Liver (tissue), 3 donors: ENCODE data around the gene MIDN.

Experiments
- JUND ChIP-seq, 2 donors: IDR thresholded peaks; 2 replicates each; pipeline ENCODE4 v1.6.1; 2016; ENCODE audit warnings: antibody characterized with exemption in 2 of 2
- RAD21 ChIP-seq, 2 donors: IDR thresholded peaks; 2 replicates each; pipeline ENCODE4 v1.6.1; 2016; ENCODE audit warnings: antibody characterized with exemption in 2 of 2, mild to moderate bottlenecking in 2 of 2
- TAF1 ChIP-seq: conservative IDR thresholded peaks from 2 replicates; pipeline ENCODE4 v1.6.1; 2016; ENCODE audit warnings: antibody characterized with exemption, mild to moderate bottlenecking
- TF ChIP-seq, protein P1 (sequence below): fragments of 150-350 bp; IDR thresholded peaks from 2 replicates; pipeline ENCODE4 v1.5.1; 2017; ENCODE audit warnings: improper control_type of control experiment, low read depth, low read length; ENCODE audit not compliant: missing input control
- TF ChIP-seq, protein P2 (sequence below): IDR thresholded peaks from 2 replicates; pipeline ENCODE4 v1.6.1; 2016; ENCODE audit warnings: antibody characterized with exemption
- TF ChIP-seq, protein P3 (sequence below): IDR thresholded peaks from 2 replicates; pipeline ENCODE4 v1.6.1; 2016; ENCODE audit warnings: antibody characterized with exemption
- TF ChIP-seq, protein P4 (sequence below): IDR thresholded peaks from 2 replicates; pipeline ENCODE4 v1.6.1; 2016; ENCODE audit warnings: antibody characterized with exemption, mild to moderate bottlenecking
- donor health status: healthy.
- donor health status: healthy.

DNA sequence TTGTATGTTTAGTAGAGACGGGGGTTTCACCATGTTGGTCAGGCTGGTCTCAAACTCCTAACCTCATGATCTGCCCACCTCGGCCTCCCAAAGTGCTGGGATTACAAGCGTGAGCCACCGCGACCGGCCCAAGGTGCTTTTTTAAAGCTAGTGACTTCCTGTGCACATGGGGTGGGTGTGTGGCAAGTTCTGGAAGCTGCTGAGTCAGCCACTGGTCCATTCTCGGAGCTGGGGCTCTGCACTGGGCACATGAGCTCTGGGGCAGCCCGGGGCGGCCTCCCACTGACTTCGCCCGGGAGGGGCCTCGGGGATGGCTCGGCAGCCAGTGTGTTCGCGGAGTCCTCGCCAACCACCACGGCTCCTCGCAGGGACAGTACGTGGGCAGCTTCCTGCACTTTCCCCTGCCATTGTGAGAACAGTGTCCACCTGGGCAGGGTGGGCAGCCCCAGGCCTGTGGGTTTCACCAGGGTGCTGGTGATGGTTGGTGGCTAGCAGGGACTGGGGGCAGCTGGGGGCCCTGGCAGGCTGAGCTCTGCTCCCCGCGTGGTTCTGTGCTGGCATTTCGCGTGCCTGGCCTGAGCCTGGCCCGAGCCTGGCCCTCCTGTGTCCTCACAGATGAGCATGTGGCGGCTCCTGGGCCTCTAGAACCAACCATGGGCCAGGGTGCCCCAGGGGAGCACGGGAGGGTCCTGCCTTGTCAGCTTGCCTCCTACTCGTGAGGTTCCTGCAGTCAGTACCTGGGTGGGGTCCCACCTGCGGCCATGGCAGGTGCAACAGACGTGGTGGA lies 22.8 kb upstream of the MIDN start:
- TF ChIP-seq TAF1: no peak
- TF ChIP-seq, protein P1, sequence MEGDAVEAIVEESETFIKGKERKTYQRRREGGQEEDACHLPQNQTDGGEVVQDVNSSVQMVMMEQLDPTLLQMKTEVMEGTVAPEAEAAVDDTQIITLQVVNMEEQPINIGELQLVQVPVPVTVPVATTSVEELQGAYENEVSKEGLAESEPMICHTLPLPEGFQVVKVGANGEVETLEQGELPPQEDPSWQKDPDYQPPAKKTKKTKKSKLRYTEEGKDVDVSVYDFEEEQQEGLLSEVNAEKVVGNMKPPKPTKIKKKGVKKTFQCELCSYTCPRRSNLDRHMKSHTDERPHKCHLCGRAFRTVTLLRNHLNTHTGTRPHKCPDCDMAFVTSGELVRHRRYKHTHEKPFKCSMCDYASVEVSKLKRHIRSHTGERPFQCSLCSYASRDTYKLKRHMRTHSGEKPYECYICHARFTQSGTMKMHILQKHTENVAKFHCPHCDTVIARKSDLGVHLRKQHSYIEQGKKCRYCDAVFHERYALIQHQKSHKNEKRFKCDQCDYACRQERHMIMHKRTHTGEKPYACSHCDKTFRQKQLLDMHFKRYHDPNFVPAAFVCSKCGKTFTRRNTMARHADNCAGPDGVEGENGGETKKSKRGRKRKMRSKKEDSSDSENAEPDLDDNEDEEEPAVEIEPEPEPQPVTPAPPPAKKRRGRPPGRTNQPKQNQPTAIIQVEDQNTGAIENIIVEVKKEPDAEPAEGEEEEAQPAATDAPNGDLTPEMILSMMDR: no peak
- TF ChIP-seq, protein P2, sequence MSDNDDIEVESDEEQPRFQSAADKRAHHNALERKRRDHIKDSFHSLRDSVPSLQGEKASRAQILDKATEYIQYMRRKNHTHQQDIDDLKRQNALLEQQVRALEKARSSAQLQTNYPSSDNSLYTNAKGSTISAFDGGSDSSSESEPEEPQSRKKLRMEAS: no peak
- TF ChIP-seq, protein P3, sequence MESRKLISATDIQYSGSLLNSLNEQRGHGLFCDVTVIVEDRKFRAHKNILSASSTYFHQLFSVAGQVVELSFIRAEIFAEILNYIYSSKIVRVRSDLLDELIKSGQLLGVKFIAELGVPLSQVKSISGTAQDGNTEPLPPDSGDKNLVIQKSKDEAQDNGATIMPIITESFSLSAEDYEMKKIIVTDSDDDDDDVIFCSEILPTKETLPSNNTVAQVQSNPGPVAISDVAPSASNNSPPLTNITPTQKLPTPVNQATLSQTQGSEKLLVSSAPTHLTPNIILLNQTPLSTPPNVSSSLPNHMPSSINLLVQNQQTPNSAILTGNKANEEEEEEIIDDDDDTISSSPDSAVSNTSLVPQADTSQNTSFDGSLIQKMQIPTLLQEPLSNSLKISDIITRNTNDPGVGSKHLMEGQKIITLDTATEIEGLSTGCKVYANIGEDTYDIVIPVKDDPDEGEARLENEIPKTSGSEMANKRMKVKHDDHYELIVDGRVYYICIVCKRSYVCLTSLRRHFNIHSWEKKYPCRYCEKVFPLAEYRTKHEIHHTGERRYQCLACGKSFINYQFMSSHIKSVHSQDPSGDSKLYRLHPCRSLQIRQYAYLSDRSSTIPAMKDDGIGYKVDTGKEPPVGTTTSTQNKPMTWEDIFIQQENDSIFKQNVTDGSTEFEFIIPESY: no peak
- no peak for TF ChIP-seq RAD21 (IDR thresholded peaks at IDR 0.05)
- TF ChIP-seq JUND (IDR thresholded peaks at IDR 0.05): no peak
- TF ChIP-seq, protein P4, sequence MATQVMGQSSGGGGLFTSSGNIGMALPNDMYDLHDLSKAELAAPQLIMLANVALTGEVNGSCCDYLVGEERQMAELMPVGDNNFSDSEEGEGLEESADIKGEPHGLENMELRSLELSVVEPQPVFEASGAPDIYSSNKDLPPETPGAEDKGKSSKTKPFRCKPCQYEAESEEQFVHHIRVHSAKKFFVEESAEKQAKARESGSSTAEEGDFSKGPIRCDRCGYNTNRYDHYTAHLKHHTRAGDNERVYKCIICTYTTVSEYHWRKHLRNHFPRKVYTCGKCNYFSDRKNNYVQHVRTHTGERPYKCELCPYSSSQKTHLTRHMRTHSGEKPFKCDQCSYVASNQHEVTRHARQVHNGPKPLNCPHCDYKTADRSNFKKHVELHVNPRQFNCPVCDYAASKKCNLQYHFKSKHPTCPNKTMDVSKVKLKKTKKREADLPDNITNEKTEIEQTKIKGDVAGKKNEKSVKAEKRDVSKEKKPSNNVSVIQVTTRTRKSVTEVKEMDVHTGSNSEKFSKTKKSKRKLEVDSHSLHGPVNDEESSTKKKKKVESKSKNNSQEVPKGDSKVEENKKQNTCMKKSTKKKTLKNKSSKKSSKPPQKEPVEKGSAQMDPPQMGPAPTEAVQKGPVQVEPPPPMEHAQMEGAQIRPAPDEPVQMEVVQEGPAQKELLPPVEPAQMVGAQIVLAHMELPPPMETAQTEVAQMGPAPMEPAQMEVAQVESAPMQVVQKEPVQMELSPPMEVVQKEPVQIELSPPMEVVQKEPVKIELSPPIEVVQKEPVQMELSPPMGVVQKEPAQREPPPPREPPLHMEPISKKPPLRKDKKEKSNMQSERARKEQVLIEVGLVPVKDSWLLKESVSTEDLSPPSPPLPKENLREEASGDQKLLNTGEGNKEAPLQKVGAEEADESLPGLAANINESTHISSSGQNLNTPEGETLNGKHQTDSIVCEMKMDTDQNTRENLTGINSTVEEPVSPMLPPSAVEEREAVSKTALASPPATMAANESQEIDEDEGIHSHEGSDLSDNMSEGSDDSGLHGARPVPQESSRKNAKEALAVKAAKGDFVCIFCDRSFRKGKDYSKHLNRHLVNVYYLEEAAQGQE: no peak
